Metanephros (tissue), 1 donor: ENCODE measurements around the gene ATP9A. TPM values are rescaled to one million over a fixed set of nuclear protein-coding genes. Genes with fewer than 3 reads are reported as not detected.

ENCODE experiments used
- total RNA-seq: library from RNA; depleted of rRNA; stranded (reverse); fragments of >200 nt; gene quantifications from one replicate; pipeline ENCODE4 v1.2.3, GENCODE V29; 2014

The ATP9A gene, protein sequence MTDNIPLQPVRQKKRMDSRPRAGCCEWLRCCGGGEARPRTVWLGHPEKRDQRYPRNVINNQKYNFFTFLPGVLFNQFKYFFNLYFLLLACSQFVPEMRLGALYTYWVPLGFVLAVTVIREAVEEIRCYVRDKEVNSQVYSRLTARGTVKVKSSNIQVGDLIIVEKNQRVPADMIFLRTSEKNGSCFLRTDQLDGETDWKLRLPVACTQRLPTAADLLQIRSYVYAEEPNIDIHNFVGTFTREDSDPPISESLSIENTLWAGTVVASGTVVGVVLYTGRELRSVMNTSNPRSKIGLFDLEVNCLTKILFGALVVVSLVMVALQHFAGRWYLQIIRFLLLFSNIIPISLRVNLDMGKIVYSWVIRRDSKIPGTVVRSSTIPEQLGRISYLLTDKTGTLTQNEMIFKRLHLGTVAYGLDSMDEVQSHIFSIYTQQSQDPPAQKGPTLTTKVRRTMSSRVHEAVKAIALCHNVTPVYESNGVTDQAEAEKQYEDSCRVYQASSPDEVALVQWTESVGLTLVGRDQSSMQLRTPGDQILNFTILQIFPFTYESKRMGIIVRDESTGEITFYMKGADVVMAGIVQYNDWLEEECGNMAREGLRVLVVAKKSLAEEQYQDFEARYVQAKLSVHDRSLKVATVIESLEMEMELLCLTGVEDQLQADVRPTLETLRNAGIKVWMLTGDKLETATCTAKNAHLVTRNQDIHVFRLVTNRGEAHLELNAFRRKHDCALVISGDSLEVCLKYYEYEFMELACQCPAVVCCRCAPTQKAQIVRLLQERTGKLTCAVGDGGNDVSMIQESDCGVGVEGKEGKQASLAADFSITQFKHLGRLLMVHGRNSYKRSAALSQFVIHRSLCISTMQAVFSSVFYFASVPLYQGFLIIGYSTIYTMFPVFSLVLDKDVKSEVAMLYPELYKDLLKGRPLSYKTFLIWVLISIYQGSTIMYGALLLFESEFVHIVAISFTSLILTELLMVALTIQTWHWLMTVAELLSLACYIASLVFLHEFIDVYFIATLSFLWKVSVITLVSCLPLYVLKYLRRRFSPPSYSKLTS
- total RNA-seq = 59.3 TPM

GRCh38 chr20:51767867-51768758, at the start of gene ATP9A:
Gene ATP9A (minus strand): TSS chr20:51768390. CDS start chr20:51768369, 21 bp downstream.

GRCh38 chr20:51802170-51802751, 34.1 kb upstream of the ATP9A start, which contains the start of gene SALL4:
Gene SALL4 (minus strand): TSS chr20:51802521. CDS start chr20:51802408, 113 bp downstream.

Other genes with a start within 250 kb of the ATP9A start
- 4.3 TPM for gene NFATC2, start 225.7 kb downstream of the ATP9A start, total RNA-seq
- 7.7 TPM for gene SALL4, start 34.1 kb upstream of the ATP9A start, total RNA-seq